Esophagus squamous epithelium (tissue), 5 donors: ENCODE measurements around the gene ABCA3. TPM values are rescaled to one million over a fixed set of nuclear protein-coding genes. Genes with fewer than 3 reads are reported as not detected.

Experiments
- DNase-seq: peaks from one replicate; lab custom pipeline; 2025; lab: John Stamatoyannopoulos, UW
- H3K27ac ChIP-seq, 4 donors: fragments of 200-600 bp; sonication (generic); one replicate each; pipeline ENCODE4 v1.5.1; 2016 to 2019; ENCODE audit warnings: mild to moderate bottlenecking in 1 of 4
- H3K27me3 ChIP-seq, 4 donors: fragments of 200-600 bp; sonication (generic); 1 replicate in 3 of 4; 2 replicates in 1 of 4; pipeline versions ENCODE4 v1.5.1 to v1.6.0; 2017 to 2021; ENCODE audit warnings: antibody characterized with exemption in 1 of 4
- H3K36me3 ChIP-seq, 3 donors: fragments of 200-600 bp; sonication (generic); one replicate each; pipeline ENCODE4 v1.5.1; 2016 to 2019
- H3K4me1 ChIP-seq, 3 donors: fragments of 200-600 bp; sonication (generic); one replicate each; pipeline ENCODE4 v1.5.1; 2017 to 2019
- H3K4me3 ChIP-seq, 4 donors: fragments of 200-600 bp; sonication (generic); 1 replicate in 3 of 4; 2 replicates in 1 of 4; pipeline ENCODE4 v1.5.1; 2016 to 2019; ENCODE audit warnings: mild to moderate bottlenecking in 2 of 4, moderate library complexity in 1 of 4
- H3K9me3 ChIP-seq, 3 donors: fragments of 200-600 bp; sonication (generic); one replicate each; pipeline ENCODE4 v1.5.1; 2016 to 2019
- CTCF ChIP-seq, 6 experiments: fragments of 450-650 bp in 4 of 6; fragments of 200-600 bp in 2 of 6; sonication (generic) in 2 of 6; IDR thresholded peaks; one replicate each; pipeline ENCODE4 v1.5.1; 2016 to 2019; ENCODE audit warnings: antibody characterized with exemption in 6 of 6, mild to moderate bottlenecking in 4 of 6, moderate library complexity in 4 of 6
- POLR2A ChIP-seq, 4 donors: fragments of 450-650 bp; IDR thresholded peaks; one replicate each; pipeline ENCODE4 v1.6.1; 2017; ENCODE audit warnings: antibody characterized with exemption in 4 of 4, mild to moderate bottlenecking in 4 of 4, moderate library complexity in 3 of 4
- WGBS, 2 donors: methylation state at CpG; one replicate each; pipeline ENCODE4 v1.1.5; 2018; 5-methylcytosine and 5-hydroxymethylcytosine counted together
- intact Hi-C: fragments of 100-400 bp; cut with DNase I; formaldehyde crosslinking; loops from one replicate; pipeline ENCODE4 v1.15.0; 2022
- total RNA-seq, 4 donors: library from RNA; depleted of rRNA; stranded (reverse); fragments of >200 nt; gene quantifications; one replicate each; pipeline ENCODE4 v1.1.0, GENCODE V29; 2016
- donor health status: DM: yes; HTN: yes; CAD: no.

The ABCA3 gene
- total RNA-seq, 4 donors from 2014 or later = 0.70 to 3.2 (median 2.7) TPM

GRCh38 chr16:2357331-2357730 is 16.8 kb upstream of the ABCA3 start:
- no peak for TF ChIP-seq CTCF (IDR thresholded peaks at IDR 0.05)
- H3K27me3 ChIP-seq = peaks cover 0 to 55% (median 0%) of the 10 kb centered on the region in 4 donors
- no peaks in the 10 kb centered on the region for H3K4me1 ChIP-seq
- no peaks in the 10 kb centered on the region for H3K36me3 ChIP-seq
- H3K27ac ChIP-seq = no peak overlapping the region
- no peak overlapping the region for H3K4me3 ChIP-seq
- H3K9me3 ChIP-seq = no peaks in the 10 kb centered on the region
- WGBS, 2 donors = 92% methylated on average over 4 of the region's 4 CpGs
- intact Hi-C loops = no loop called here
- no peak for DNase-seq

GRCh38 chr16:2350500-2350899 is 10.0 kb upstream of the ABCA3 start:
- H3K4me3 ChIP-seq = no peak overlapping the region
- H3K27me3 ChIP-seq = peaks cover 0 to 5% (median 0%) of the 10 kb centered on the region in 4 donors
- H3K27ac ChIP-seq = no peak overlapping the region
- DNase-seq = no peak
- WGBS, 2 donors = 78 to 91% methylated on average over 1 of the region's 1 CpG
- H3K36me3 ChIP-seq = no peaks in the 10 kb centered on the region
- TF ChIP-seq POLR2A (IDR thresholded peaks at IDR 0.05) (no peak), CTCF (IDR thresholded peaks at IDR 0.05) (no peak)
- H3K4me1 ChIP-seq = no peaks in the 10 kb centered on the region
- intact Hi-C loops = no loop called here
- no peaks in the 10 kb centered on the region for H3K9me3 ChIP-seq

- H3K4me1 ChIP-seq = peaks cover 8 to 27% (median 20%) of the 10 kb centered on the region in 3 donors
- intact Hi-C loops = loop anchor here (5.0 to 10.0 kb wide), 2 partner anchors 82 to 154 kb away; partner anchors contain the start of gene CCNF
- H3K4me3 ChIP-seq = no peak overlapping the region
- H3K27ac ChIP-seq = no peak overlapping the region
- TF ChIP-seq CTCF (IDR thresholded peaks at IDR 0.05) = no peak
- no peak for TF ChIP-seq POLR2A (IDR thresholded peaks at IDR 0.05)
- peaks cover 0 to 24% (median 0%) of the 10 kb centered on the region in 4 donors for H3K27me3 ChIP-seq
- no peaks in the 10 kb centered on the region for H3K36me3 ChIP-seq
- WGBS, 2 donors = 65 to 79% methylated on average over 1 of the region's 1 CpG
- DNase-seq = no peak
- H3K9me3 ChIP-seq = peaks cover 0 to 5% (median 0%) of the 10 kb centered on the region in 3 donors
Measured at GRCh38 chr16:2343211-2343610, 2.7 kb upstream of the ABCA3 start.

- H3K27me3 ChIP-seq = peaks cover 0 to 24% (median 0%) of the 10 kb centered on the region in 4 donors
- DNase-seq = no peak
- intact Hi-C loops = loop anchor here (5.0 to 10.0 kb wide), 2 partner anchors 83 to 156 kb away; partner anchors contain the start of gene CCNF
- H3K36me3 ChIP-seq = no peaks in the 10 kb centered on the region
- peak overlapping the region in 2 of 4 donors; percentile 22 to 55 for H3K27ac ChIP-seq
- H3K4me3 ChIP-seq = peak overlapping the region in 2 of 4 donors; percentile 71 to 90
- WGBS, 2 donors = 57 to 59% methylated on average over 6 to 7 of the region's 77 CpGs
- H3K4me1 ChIP-seq = peaks cover 8 to 27% (median 20%) of the 10 kb centered on the region in 3 donors
- H3K9me3 ChIP-seq = peaks cover 0 to 5% (median 0%) of the 10 kb centered on the region in 3 donors
- no peak for TF ChIP-seq POLR2A (IDR thresholded peaks at IDR 0.05)
- no peak for TF ChIP-seq CTCF (IDR thresholded peaks at IDR 0.05)
Measured at GRCh38 chr16:2341456-2342447, 1.2 kb upstream of the ABCA3 start.
